ENCODE data around the gene FZD4. TPM values are rescaled to one million over a fixed set of nuclear protein-coding genes. Genes with fewer than 3 reads are reported as not detected.

The FZD4 gene
- total RNA-seq, 1 experiment from 2014 or later: 4.4 TPM

GRCh38 chr11:86938900-86939880, 16.0 kb downstream of the FZD4 start:
- Histone ChIP-seq H4K20me1 (ENCODE audit: insufficient read depth) (no peaks in the 10 kb centered on the region), H3K4me1 (ENCODE audit: control insufficient read depth in 1 of 2, insufficient read depth in 2 of 2, low read length in 2 of 2) (no peaks in the 10 kb centered on the region), H3K4me3 (replicated peaks in 1 of 2; ENCODE audit: low read depth in 1 of 2, low read length in 2 of 2) (no peak overlapping the region), H3K9me3 (ENCODE audit: control insufficient read depth in 1 of 2, insufficient read depth in 1 of 2, low read depth in 1 of 2, low read length in 2 of 2) (no peaks in the 10 kb centered on the region), H3K4me2 (ENCODE audit: low read length) (no peak overlapping the region), H3K79me2 (ENCODE audit: insufficient read depth, low read length) (no peaks in the 10 kb centered on the region), H3K9ac (ENCODE audit: low read length) (no peak overlapping the region), H3K36me3 (ENCODE audit: control insufficient read depth in 1 of 2, insufficient read depth in 2 of 2, low read length in 2 of 2) (no peaks in the 10 kb centered on the region), H3K27me3 (ENCODE audit: insufficient read depth, low read length) (no peaks in the 10 kb centered on the region), H2AFZ (ENCODE audit: low read depth, low read length, poor library complexity, severe bottlenecking) (no peak overlapping the region), H3K9me2 (ENCODE audit: insufficient read depth) (no peaks in the 10 kb centered on the region), H3K27ac (ENCODE audit: low read depth, low read length) (no peak overlapping the region)
- ChIA-PET CTCF (interaction anchor here (0.6 to 2.9 kb wide), 16 partner anchors 8 to 1378 kb away, joined by 3 to 20 read pairs (median 4); partner anchors contain the start of gene FZD4), POLR2A (no interaction called here), RAD21 (ENCODE audit: low non-redundant PET in 1 of 2, low total read pairs in 2 of 2, uncharacterized antibody in 2 of 2, unreplicated experiment in 2 of 2) (interaction anchor here (0.6 to 1.7 kb wide), 4 partner anchors 21 to 482 kb away, joined by 3 to 5 read pairs (median 4); no protein-coding TSS in a partner anchor)
- intact Hi-C loops (cut with micrococcal nuclease): loop anchor here (1.0 to 5.0 kb wide), 3 partner anchors 351 to 482 kb away; no protein-coding TSS in a partner anchor
- TF ChIP-seq ATF3 (IDR thresholded peaks at IDR 0.05) (no peak), EZH2phosphoT487 (IDR thresholded peaks at IDR 0.05; ENCODE audit: borderline replicate concordance) (no peak), CTCF (IDR thresholded peaks at IDR 0.05 in 2 of 3, conservative IDR thresholded peaks at IDR 0.05 in 1 of 3; ENCODE audit: borderline replicate concordance in 1 of 3, insufficient read depth in 1 of 3, low read depth in 2 of 3, low read length in 2 of 3) (peak; percentile 57 to 65 (median 61); a peak in 5 of 6 replicates), MAX (IDR thresholded peaks at IDR 0.05) (no peak), SP1 (IDR thresholded peaks at IDR 0.05; ENCODE audit: low read depth) (no peak), ZNF274 (IDR thresholded peaks at IDR 0.05; ENCODE audit: low read depth, low read length) (no peak), RAD21 (IDR thresholded peaks at IDR 0.05; ENCODE audit: low read depth) (peak; percentile 77), POLR2AphosphoS5 (IDR thresholded peaks at IDR 0.05; ENCODE audit: low read depth, low read length) (no peak), SIN3A (IDR thresholded peaks at IDR 0.05; ENCODE audit: low read depth) (no peak), ZFX (IDR thresholded peaks at IDR 0.05) (no peak), POLR2A (IDR thresholded peaks at IDR 0.05; ENCODE audit: borderline replicate concordance, extremely low read depth, insufficient read depth, insufficient read length) (no peak)
- BruUV-seq (replicated peaks): no TSS peak
- DNase-seq (ENCODE audit: low read depth, low spot score) (peak; percentile 37), ATAC-seq (peak; percentile 73)
